ENCODE results near the gene ARRB2. TPM values are rescaled to one million over a fixed set of nuclear protein-coding genes. Genes with fewer than 3 reads are reported as not detected.

ARRB2 gene
- total RNA-seq: 7.3 TPM

- Histone ChIP-seq H3K4me1 (ENCODE audit: control insufficient read depth in 3 of 3, insufficient read depth in 3 of 3, low read length in 3 of 3) (peaks cover 19 to 25% (median 22%) of the 10 kb centered on the region in 3 donors), H3K27ac (ENCODE audit: low read depth, low read length) (peak within 1 kb of the TSS; percentile 57), H3K4me3 (ENCODE audit: low read length in 3 of 3) (peak within 1 kb of the TSS; percentile 68 to 72 (median 71)), H3K27me3 (ENCODE audit: control insufficient read depth in 3 of 3, insufficient read depth in 3 of 3, low read length in 3 of 3) (no peaks in the 10 kb centered on the region), H3K36me3 (ENCODE audit: control insufficient read depth in 3 of 3, insufficient read depth in 3 of 3, low read length in 3 of 3) (no peaks in the 10 kb centered on the region), H3K9ac (ENCODE audit: low read depth in 1 of 3, low read length in 3 of 3) (peak within 1 kb of the TSS; percentile 63 to 73 (median 73)), H3K9me3 (ENCODE audit: control insufficient read depth in 3 of 3, low read length in 3 of 3) (no peaks in the 10 kb centered on the region)
These were observed at the start of gene ARRB2 for GRCh38 chr17:4709794-4710692. ARRB2 (plus strand) TSS chr17:4710632; CDS start chr17:4710722, 90 bp downstream.

DNA sequence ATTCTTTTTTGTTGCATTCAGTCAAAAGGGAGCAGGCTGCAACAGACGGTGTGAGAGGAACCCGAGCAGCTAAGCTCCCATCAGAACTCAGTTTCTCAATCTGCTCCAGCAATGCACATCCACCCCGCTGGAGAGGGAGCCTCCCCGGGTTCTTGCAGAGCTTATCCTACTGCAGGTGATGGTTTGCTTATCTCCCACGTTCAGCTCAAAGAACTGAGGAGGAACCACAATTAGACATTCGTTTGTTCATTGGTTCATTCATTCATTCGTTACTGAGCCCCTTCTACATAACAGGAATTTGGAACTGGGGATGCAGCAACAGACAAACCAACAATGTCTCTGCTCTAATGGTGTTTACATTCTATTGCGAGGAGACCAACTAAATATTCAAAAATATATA lies 46.7 kb upstream of the ARRB2 start:
- Histone ChIP-seq H3K27me3 (ENCODE audit: control insufficient read depth in 3 of 3, insufficient read depth in 3 of 3, low read length in 3 of 3) (peaks cover 5 to 27% (median 14%) of the 10 kb centered on the region in 3 donors), H3K4me1 (ENCODE audit: control insufficient read depth in 3 of 3, insufficient read depth in 3 of 3, low read length in 3 of 3) (no peaks in the 10 kb centered on the region), H3K27ac (ENCODE audit: low read depth, low read length) (no peak overlapping the region), H3K4me3 (ENCODE audit: low read length in 3 of 3) (no peak overlapping the region), H3K36me3 (ENCODE audit: control insufficient read depth in 3 of 3, insufficient read depth in 3 of 3, low read length in 3 of 3) (no peaks in the 10 kb centered on the region), H3K9ac (ENCODE audit: low read depth in 1 of 3, low read length in 3 of 3) (no peak overlapping the region), H3K9me3 (ENCODE audit: control insufficient read depth in 3 of 3, low read length in 3 of 3) (no peaks in the 10 kb centered on the region)

GRCh38 chr17:4664230-4664629 lies 46.2 kb upstream of the ARRB2 start:
- no peaks in the 10 kb centered on the region for H3K4me1 ChIP-seq (ENCODE audit: control insufficient read depth in 3 of 3, insufficient read depth in 3 of 3, low read length in 3 of 3)
- H3K9ac ChIP-seq (ENCODE audit: low read depth in 1 of 3, low read length in 3 of 3): no peak overlapping the region
- H3K27me3 ChIP-seq (ENCODE audit: control insufficient read depth in 3 of 3, insufficient read depth in 3 of 3, low read length in 3 of 3): peaks cover 4 to 27% (median 14%) of the 10 kb centered on the region in 3 donors
- no peaks in the 10 kb centered on the region for H3K36me3 ChIP-seq (ENCODE audit: control insufficient read depth in 3 of 3, insufficient read depth in 3 of 3, low read length in 3 of 3)
- no peak overlapping the region for H3K4me3 ChIP-seq (ENCODE audit: low read length in 3 of 3)
- no peak overlapping the region for H3K27ac ChIP-seq (ENCODE audit: low read depth, low read length)
- H3K9me3 ChIP-seq (ENCODE audit: control insufficient read depth in 3 of 3, low read length in 3 of 3): no peaks in the 10 kb centered on the region

- H3K27me3 ChIP-seq (ENCODE audit: control insufficient read depth in 3 of 3, insufficient read depth in 3 of 3, low read length in 3 of 3): peaks cover 4 to 27% (median 12%) of the 10 kb centered on the region in 3 donors
- no peaks in the 10 kb centered on the region for H3K4me1 ChIP-seq (ENCODE audit: control insufficient read depth in 3 of 3, insufficient read depth in 3 of 3, low read length in 3 of 3)
- no peak overlapping the region for H3K9ac ChIP-seq (ENCODE audit: low read depth in 1 of 3, low read length in 3 of 3)
- no peaks in the 10 kb centered on the region for H3K9me3 ChIP-seq (ENCODE audit: control insufficient read depth in 3 of 3, low read length in 3 of 3)
- no peak overlapping the region for H3K4me3 ChIP-seq (ENCODE audit: low read length in 3 of 3)
- H3K36me3 ChIP-seq (ENCODE audit: control insufficient read depth in 3 of 3, insufficient read depth in 3 of 3, low read length in 3 of 3): peaks cover 0 to 1% (median 0%) of the 10 kb centered on the region in 3 donors
- H3K27ac ChIP-seq (ENCODE audit: low read depth, low read length): no peak overlapping the region
These were observed 45.4 kb upstream of the ARRB2 start for GRCh38 chr17:4665027-4665426.

GRCh38 chr17:4666296-4666695 lies 44.1 kb upstream of the ARRB2 start:
- peaks cover 4 to 27% (median 12%) of the 10 kb centered on the region in 3 donors for H3K27me3 ChIP-seq (ENCODE audit: control insufficient read depth in 3 of 3, insufficient read depth in 3 of 3, low read length in 3 of 3)
- peaks cover 6 to 11% (median 8%) of the 10 kb centered on the region in 3 donors for H3K36me3 ChIP-seq (ENCODE audit: control insufficient read depth in 3 of 3, insufficient read depth in 3 of 3, low read length in 3 of 3)
- no peaks in the 10 kb centered on the region for H3K4me1 ChIP-seq (ENCODE audit: control insufficient read depth in 3 of 3, insufficient read depth in 3 of 3, low read length in 3 of 3)
- H3K9me3 ChIP-seq (ENCODE audit: control insufficient read depth in 3 of 3, low read length in 3 of 3): no peaks in the 10 kb centered on the region
- no peak overlapping the region for H3K27ac ChIP-seq (ENCODE audit: low read depth, low read length)
- no peak overlapping the region for H3K9ac ChIP-seq (ENCODE audit: low read depth in 1 of 3, low read length in 3 of 3)
- no peak overlapping the region for H3K4me3 ChIP-seq (ENCODE audit: low read length in 3 of 3)

GRCh38 chr17:4667166-4667565 lies 43.3 kb upstream of the ARRB2 start:
- Histone ChIP-seq H3K36me3 (ENCODE audit: control insufficient read depth in 3 of 3, insufficient read depth in 3 of 3, low read length in 3 of 3) (peaks cover 12 to 17% (median 16%) of the 10 kb centered on the region in 3 donors), H3K27me3 (ENCODE audit: control insufficient read depth in 3 of 3, insufficient read depth in 3 of 3, low read length in 3 of 3) (peaks cover 4 to 27% (median 12%) of the 10 kb centered on the region in 3 donors), H3K4me1 (ENCODE audit: control insufficient read depth in 3 of 3, insufficient read depth in 3 of 3, low read length in 3 of 3) (no peaks in the 10 kb centered on the region), H3K9me3 (ENCODE audit: control insufficient read depth in 3 of 3, low read length in 3 of 3) (no peaks in the 10 kb centered on the region), H3K9ac (ENCODE audit: low read depth in 1 of 3, low read length in 3 of 3) (no peak overlapping the region), H3K4me3 (ENCODE audit: low read length in 3 of 3) (no peak overlapping the region), H3K27ac (ENCODE audit: low read depth, low read length) (no peak overlapping the region)

DNA sequence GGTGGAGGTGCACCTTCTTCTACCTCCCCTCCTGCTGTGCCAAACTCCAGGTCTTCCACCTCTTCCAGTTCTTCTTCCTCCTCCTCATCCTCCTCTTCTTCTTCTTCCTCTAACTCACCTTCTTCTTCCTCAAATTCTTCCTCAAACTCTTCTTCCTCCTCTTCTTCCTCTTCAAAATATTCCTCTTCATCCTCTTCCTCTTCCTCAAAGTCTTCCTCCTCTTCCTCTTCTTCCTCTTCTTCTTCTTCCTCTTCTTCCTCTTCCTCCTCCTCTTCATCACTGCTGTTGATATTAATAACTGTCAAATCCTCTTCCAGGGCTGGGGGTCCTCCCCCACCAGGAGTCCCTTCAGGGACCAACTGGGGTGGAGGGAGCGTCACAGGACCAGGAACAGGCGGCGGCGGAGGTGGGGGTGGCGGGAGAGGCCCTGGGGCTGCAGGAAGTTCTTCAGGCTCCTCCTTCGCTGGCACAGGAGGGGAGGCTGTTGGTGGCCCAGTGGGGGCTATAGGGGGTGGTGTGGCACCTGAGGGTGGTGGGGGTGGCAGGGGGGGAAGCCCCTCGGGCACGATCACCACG lies 38.3 kb upstream of the ARRB2 start:
- H3K9me3 ChIP-seq (ENCODE audit: control insufficient read depth in 3 of 3, low read length in 3 of 3): no peaks in the 10 kb centered on the region
- H3K9ac ChIP-seq (ENCODE audit: low read depth in 1 of 3, low read length in 3 of 3): no peak overlapping the region
- peaks cover 49 to 56% (median 55%) of the 10 kb centered on the region in 3 donors for H3K36me3 ChIP-seq (ENCODE audit: control insufficient read depth in 3 of 3, insufficient read depth in 3 of 3, low read length in 3 of 3)
- H3K4me1 ChIP-seq (ENCODE audit: control insufficient read depth in 3 of 3, insufficient read depth in 3 of 3, low read length in 3 of 3): no peaks in the 10 kb centered on the region
- H3K27me3 ChIP-seq (ENCODE audit: control insufficient read depth in 3 of 3, insufficient read depth in 3 of 3, low read length in 3 of 3): no peaks in the 10 kb centered on the region
- H3K4me3 ChIP-seq (ENCODE audit: low read length in 3 of 3): no peak overlapping the region
- no peak overlapping the region for H3K27ac ChIP-seq (ENCODE audit: low read depth, low read length)

GRCh38 chr17:4672751-4673150 lies 37.7 kb upstream of the ARRB2 start:
- Histone ChIP-seq H3K9me3 (ENCODE audit: control insufficient read depth in 3 of 3, low read length in 3 of 3) (no peaks in the 10 kb centered on the region), H3K4me3 (ENCODE audit: low read length in 3 of 3) (no peak overlapping the region), H3K4me1 (ENCODE audit: control insufficient read depth in 3 of 3, insufficient read depth in 3 of 3, low read length in 3 of 3) (no peaks in the 10 kb centered on the region), H3K27me3 (ENCODE audit: control insufficient read depth in 3 of 3, insufficient read depth in 3 of 3, low read length in 3 of 3) (no peaks in the 10 kb centered on the region), H3K9ac (ENCODE audit: low read depth in 1 of 3, low read length in 3 of 3) (no peak overlapping the region), H3K27ac (ENCODE audit: low read depth, low read length) (no peak overlapping the region), H3K36me3 (ENCODE audit: control insufficient read depth in 3 of 3, insufficient read depth in 3 of 3, low read length in 3 of 3) (peaks cover 54 to 61% (median 56%) of the 10 kb centered on the region in 3 donors)

DNA sequence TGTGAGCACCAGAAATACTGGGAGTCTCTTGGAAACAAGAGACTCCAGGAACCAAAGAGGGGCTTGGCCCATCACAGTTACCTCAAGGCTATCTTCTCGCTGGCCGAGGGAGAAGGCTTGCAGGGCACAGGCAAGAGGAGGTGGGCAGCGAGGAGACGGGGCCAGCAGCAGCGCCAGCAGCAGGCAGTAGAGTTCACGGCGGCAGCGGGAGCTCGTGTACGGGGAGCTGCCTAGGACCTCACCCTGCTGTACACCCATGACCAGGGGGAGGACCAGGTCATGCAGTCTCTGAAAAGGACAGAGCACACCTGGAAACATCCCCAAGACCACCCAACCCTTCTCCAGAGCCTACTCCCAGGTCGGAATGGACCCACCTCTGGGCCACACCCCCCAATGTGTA lies 37.3 kb upstream of the ARRB2 start:
- Histone ChIP-seq H3K4me1 (ENCODE audit: control insufficient read depth in 3 of 3, insufficient read depth in 3 of 3, low read length in 3 of 3) (no peaks in the 10 kb centered on the region), H3K9me3 (ENCODE audit: control insufficient read depth in 3 of 3, low read length in 3 of 3) (no peaks in the 10 kb centered on the region)

More for the DNA sequence above, 37.3 kb upstream of the ARRB2 start:
- Histone ChIP-seq H3K27me3 (ENCODE audit: control insufficient read depth in 3 of 3, insufficient read depth in 3 of 3, low read length in 3 of 3) (no peaks in the 10 kb centered on the region), H3K4me3 (ENCODE audit: low read length in 3 of 3) (no peak overlapping the region), H3K9ac (ENCODE audit: low read depth in 1 of 3, low read length in 3 of 3) (no peak overlapping the region), H3K27ac (ENCODE audit: low read depth, low read length) (no peak overlapping the region), H3K36me3 (ENCODE audit: control insufficient read depth in 3 of 3, insufficient read depth in 3 of 3, low read length in 3 of 3) (peaks cover 54 to 62% (median 56%) of the 10 kb centered on the region in 3 donors)

Data from skeletal muscle tissue (tissue), 4 donors.